ENCODE data around the gene PMAIP1.

DNA sequence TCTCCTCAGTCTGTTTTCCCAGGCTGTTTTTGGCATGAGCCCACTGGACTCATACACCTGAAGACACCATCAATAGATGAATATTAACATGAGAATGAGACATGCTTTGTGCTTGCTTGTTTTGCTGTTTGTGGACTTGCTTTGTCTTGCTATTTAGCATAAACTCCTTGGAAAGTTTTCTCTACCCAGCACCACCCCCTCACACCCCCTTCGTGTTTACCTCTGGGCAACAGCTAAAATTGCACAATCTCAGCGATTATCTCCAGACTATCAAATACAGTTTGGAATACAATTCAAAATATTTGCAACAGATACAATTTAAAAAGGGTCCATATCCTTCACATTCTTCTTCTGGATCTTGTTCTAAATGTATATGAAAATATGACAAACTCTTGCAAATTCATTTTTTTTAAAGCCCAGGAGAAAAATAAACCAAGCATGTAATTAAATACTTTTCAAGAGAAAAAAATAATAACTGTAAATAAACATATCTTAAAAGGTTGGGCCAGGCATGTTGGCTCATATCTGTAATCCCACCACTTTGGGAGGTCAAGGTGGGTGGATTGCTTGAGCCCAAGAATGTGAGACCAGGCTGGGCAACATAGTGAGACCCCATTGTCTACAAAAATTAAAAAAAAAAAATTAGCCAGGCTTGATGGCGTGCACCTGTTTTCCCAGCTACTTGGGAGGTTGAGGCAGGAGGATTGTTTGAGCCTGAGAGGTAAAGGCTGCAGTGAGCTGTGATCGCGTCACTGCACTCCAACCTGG, 32.3 kb upstream of the PMAIP1 start:
- no peak for TF ChIP-seq EZH2phosphoT487 (conservative IDR thresholded peaks at IDR 0.05; ENCODE audit: low read length)
- TF ChIP-seq, protein P1, sequence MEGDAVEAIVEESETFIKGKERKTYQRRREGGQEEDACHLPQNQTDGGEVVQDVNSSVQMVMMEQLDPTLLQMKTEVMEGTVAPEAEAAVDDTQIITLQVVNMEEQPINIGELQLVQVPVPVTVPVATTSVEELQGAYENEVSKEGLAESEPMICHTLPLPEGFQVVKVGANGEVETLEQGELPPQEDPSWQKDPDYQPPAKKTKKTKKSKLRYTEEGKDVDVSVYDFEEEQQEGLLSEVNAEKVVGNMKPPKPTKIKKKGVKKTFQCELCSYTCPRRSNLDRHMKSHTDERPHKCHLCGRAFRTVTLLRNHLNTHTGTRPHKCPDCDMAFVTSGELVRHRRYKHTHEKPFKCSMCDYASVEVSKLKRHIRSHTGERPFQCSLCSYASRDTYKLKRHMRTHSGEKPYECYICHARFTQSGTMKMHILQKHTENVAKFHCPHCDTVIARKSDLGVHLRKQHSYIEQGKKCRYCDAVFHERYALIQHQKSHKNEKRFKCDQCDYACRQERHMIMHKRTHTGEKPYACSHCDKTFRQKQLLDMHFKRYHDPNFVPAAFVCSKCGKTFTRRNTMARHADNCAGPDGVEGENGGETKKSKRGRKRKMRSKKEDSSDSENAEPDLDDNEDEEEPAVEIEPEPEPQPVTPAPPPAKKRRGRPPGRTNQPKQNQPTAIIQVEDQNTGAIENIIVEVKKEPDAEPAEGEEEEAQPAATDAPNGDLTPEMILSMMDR (IDR thresholded peaks at IDR 0.05; ENCODE audit: insufficient read depth, low read length, poor library complexity, severe bottlenecking): no peak
